GM12801 (cell line): ENCODE results near the gene KRTAP4-5.

Experiments used
- TF ChIP-seq, protein P1 (sequence below): IDR thresholded peaks from one replicate; pipeline ENCODE4 v1.5.1; 2011; ENCODE audit warnings: control low read depth; ENCODE audit not compliant: insufficient read length; ENCODE audit errors: extremely low read depth

The KRTAP4-5 gene

DNA sequence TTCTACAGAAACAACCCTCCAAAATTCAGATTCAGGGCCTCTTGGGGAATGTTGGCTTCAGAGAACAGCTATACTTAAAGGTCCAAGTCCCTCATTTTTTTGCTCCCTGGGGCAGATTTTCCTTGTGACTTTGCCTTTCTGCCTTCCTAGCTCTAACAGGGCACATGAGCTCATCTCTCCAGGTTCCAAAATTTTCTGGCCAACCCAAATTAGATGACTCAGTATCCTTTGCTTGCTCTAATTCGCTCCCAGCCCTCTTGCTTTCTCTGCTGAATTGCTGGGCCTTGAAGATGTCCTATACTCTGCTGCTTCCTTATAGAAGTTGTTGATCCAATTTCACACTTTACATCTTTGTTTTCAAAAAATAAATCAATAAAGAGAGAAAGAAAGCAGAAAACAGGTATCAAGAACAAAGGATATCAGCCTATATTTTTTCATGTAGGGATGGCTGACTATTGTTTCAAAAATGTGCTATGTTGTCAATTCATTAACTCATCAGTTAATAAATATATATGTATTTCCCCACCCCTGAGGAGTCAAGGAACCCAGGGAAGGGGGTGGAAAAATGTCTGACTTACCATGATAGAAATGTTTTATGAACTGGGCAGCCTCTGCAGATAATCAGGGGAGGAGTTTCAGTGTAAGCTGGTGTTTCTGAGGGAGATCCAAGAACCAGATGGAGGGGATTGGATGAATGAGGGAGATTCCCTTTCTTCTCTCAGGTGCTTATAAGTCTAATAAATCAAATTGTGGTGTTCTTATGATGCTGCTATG lies 29.4 kb upstream of the KRTAP4-5 start:
- TF ChIP-seq, protein P1, sequence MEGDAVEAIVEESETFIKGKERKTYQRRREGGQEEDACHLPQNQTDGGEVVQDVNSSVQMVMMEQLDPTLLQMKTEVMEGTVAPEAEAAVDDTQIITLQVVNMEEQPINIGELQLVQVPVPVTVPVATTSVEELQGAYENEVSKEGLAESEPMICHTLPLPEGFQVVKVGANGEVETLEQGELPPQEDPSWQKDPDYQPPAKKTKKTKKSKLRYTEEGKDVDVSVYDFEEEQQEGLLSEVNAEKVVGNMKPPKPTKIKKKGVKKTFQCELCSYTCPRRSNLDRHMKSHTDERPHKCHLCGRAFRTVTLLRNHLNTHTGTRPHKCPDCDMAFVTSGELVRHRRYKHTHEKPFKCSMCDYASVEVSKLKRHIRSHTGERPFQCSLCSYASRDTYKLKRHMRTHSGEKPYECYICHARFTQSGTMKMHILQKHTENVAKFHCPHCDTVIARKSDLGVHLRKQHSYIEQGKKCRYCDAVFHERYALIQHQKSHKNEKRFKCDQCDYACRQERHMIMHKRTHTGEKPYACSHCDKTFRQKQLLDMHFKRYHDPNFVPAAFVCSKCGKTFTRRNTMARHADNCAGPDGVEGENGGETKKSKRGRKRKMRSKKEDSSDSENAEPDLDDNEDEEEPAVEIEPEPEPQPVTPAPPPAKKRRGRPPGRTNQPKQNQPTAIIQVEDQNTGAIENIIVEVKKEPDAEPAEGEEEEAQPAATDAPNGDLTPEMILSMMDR = no peak

DNA sequence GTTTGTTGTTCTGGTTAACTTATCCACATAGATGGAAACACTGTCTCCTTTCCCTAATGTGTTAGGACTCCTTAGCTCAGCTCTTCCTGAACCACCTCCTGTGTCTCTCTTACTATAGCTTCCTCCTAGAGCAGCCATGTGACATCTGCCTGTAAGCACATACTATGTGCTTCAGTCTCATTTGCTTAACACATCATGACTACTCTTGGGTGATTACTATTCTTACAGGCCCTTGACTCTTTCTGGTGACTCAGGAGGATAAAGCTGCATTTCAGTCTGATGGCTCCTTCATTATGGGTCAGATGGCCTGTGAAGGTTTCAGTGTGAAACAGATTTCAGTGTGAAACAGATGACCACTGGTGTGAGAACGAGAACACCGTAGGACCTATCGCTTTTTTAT lies 28.7 kb upstream of the KRTAP4-5 start:
- TF ChIP-seq, protein P1 = no peak

DNA sequence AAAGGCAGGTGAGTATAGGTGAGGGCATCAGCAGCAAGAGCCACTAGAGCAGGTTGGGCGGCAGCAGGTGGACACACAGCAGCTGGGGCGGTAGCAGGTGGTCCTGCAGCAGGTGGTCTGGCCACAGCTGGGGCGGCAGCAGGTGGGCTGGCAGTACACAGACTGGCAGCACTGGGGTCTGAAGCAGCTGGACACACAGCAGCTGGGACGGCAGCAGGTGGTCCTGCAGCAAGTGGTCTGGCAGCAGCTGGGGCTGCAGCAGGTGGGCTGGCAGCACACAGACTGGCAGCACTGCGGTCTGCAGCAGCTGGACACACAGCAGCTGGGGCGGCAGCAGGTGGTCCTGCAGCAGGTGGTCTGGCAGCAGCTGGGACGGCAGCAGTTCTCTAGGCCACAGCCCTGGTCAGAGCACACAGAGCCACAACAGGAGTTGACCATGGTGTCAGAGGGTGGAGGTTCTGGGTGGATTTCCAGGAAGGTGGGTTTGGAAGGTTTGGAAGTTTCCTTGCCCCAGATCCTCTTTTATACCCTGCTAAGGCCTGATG lies 28.2 kb upstream of the KRTAP4-5 start, which contains the start of gene KRTAP4-2:
KRTAP4-2 (minus strand) TSS at position 495 of the 545 bp plus-strand sequence; CDS start at position 438, 57 bp downstream.
- TF ChIP-seq, protein P1 = no peak

DNA sequence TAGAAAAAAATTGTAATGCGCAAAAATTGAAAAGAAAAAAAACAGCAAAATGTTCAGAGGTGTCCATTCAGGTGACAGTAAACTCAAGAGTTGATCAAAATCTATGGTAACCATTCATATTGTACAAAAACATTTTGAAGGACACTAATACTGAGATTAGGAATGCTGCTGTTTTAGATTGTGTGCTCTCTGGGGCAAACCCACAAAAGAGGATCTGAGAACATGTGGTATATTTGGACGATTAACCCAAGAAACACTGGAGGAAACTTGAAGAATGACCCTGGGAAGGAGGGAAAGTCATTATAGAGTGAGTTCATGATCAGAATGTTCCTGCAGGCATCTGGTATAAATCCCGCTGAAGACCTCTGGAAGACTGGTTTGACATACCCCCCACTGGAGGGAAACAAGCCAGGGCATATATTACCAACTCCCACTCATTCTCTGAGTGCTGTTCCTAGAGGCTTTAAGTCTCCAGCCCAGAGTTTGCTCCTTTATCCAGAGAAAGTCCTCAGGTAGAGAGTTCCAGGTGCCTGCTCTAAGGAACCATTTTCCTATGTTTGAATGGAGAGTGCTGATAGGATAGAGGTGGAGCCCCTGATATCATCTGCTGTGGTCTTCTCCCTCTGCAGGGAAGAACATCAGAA lies 27.2 kb upstream of the KRTAP4-5 start:
- TF ChIP-seq, protein P1 = no peak

DNA sequence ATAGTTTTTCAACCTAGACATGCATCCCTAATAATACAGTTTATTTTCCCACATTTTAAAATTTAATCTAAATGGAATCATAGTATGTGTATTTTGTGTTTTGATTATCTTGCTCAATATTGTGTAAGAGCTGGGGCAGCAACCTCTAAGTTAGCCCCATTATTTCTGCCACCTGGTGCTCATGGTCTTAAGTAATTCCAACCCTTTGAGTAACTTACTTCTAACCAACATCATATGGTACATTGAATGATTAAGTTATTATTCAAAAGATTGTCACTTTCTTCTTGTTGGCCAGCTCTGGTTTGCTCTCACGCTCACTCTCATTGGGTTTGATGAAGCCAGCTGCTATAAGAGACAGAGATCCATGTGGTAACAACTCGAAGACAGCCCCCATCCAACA lies 22.3 kb upstream of the KRTAP4-5 start:
- TF ChIP-seq, protein P1 = no peak

DNA sequence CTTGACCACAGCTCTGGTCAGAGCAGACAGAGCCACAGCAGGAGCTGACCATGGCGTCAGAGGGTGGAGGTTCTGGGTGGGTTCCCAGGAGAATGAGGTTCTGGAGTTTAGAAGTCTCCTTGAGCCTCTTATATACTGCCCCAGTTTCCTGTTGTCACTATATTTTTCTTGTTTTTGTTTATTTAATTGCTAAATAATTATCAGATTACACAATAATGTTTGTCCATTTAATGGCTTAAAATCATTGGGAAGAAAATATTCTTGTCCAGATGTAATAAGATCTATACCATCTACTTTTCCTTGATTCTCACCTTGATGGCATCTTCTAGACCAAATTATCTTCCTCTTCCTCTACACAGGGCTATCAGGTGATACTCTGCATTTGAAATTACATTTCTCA lies 18.5 kb upstream of the KRTAP4-5 start, which contains the start of gene KRTAP4-3:
KRTAP4-3 (minus strand) TSS at position 101 of the 400 bp plus-strand sequence; CDS start at position 52, 49 bp downstream.
- TF ChIP-seq, protein P1 = no peak

DNA sequence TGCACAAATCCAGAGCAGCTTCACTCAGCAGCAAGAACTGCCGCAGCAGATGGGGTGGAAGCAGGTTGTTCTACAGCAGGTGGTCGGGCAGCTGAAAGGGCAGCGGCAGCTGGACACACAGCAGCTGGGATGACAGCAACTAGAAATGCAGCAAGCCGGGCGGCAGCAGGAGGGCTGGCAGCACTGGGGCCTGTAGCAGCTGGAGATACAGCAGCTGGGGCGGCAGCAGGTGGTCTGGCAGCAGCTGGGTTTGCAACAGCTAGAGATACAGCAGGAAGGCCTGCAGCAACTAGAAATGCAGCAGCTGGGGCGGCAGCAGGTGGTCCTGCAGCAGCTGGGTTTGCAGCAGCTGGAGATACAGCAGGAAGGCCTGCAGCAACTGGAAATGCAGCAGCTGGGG lies 17.9 kb upstream of the KRTAP4-5 start:
- TF ChIP-seq, protein P1 = no peak
